Aorta (tissue), 5 donors: ENCODE results near the gene TVP23C. TPM values are rescaled to one million over a fixed set of nuclear protein-coding genes. Genes with fewer than 3 reads are reported as not detected.

Experiments used
- ATAC-seq: fragments of 200-7000 bp; cut with Tn5 transposase; one replicate; pipeline ENCODE4 v1.9.1; 2022; ENCODE audit warnings: moderate library complexity; ENCODE audit not compliant: low FRiP score
- DNase-seq, 2 donors: peaks; one replicate each; pipeline ENCODE4 v3.0.0-alpha.2; 2020
- H3K27ac ChIP-seq, 2 donors: one replicate each; pipeline ENCODE4 v1.5.1; 2013; ENCODE audit warnings: low read length in 2 of 2, mild to moderate bottlenecking in 2 of 2, moderate library complexity in 2 of 2, control low read depth in 1 of 2, inconsistent platforms in 1 of 2, low read depth in 1 of 2
- H3K27me3 ChIP-seq, 2 donors: one replicate each; pipeline ENCODE4 v1.6.1; 2013; ENCODE audit warnings: control low read depth in 1 of 2, low read length in 1 of 2, mild to moderate bottlenecking in 1 of 2, moderate library complexity in 1 of 2; ENCODE audit not compliant: insufficient read depth in 2 of 2, control insufficient read depth in 1 of 2
- H3K36me3 ChIP-seq, 2 donors: one replicate each; pipeline ENCODE4 v1.6.1; 2013; ENCODE audit warnings: control low read depth in 1 of 2, low read length in 1 of 2, mild to moderate bottlenecking in 1 of 2; ENCODE audit not compliant: insufficient read depth in 2 of 2, control insufficient read depth in 1 of 2
- H3K4me1 ChIP-seq, 2 donors: one replicate each; pipeline ENCODE4 v1.6.1; 2013; ENCODE audit warnings: low read length in 2 of 2, control low read depth in 1 of 2, mild to moderate bottlenecking in 1 of 2, moderate library complexity in 1 of 2; ENCODE audit not compliant: insufficient read depth in 2 of 2, control insufficient read depth in 1 of 2
- H3K4me3 ChIP-seq, 2 donors: one replicate each; pipeline ENCODE4 v1.5.1; 2013; ENCODE audit warnings: low read length in 2 of 2, control low read depth in 1 of 2, mild to moderate bottlenecking in 1 of 2
- H3K9me3 ChIP-seq: one replicate; pipeline ENCODE4 v1.6.1; 2013; ENCODE audit warnings: mild to moderate bottlenecking, low read length; ENCODE audit not compliant: control insufficient read depth
- WGBS, 2 donors: extraction: QIAGEN DNeasy Blood & Tissue Kit; methylation state at CpG; one replicate each; pipeline ENCODE4 v1.1.7; 2013; 5-methylcytosine and 5-hydroxymethylcytosine counted together
- intact Hi-C, 2 donors: fragments of 100-400 bp; cut with DNase I; formaldehyde crosslinking; loops; one replicate each; pipeline versions ENCODE4 v1.14.2 to v1.15.0; 2022
- polyA plus RNA-seq, 2 donors: library from polyadenylated mRNA; stranded (reverse); fragments of 200-250 nt; gene quantifications; one replicate each; pipeline ENCODE4 v1.2.3, GENCODE V29; 2013
- total RNA-seq, 2 donors: library from RNA; stranded (reverse); fragmentation: NEBNext Ultra II Directional; extraction: Animal tissue kit (Norgen Biotek cat#: 25700); gene quantifications; one replicate each; pipeline ENCODE4 v1.2.1, GENCODE V29; 2021
- donor health status: healthy with polysubstance abuse.
- donor health status: Bipolar disorder and iron deficiency.
- donor health status: DM: no; HTN: no; CAD: no.
- donor health status: DM: no; HTN: no; CAD: no.
- donor health status: DM: yes; HTN: yes; CAD: no.

Gene TVP23C
- total and polyA plus RNA-seq, 4 donors: 2.4 to 39.4 (median 20.9) TPM

- DNase-seq (no peak), ATAC-seq (no peak)
- H3K36me3 ChIP-seq: peaks cover 0 to 2% of the 10 kb centered on the region in 2 donors
- H3K27ac ChIP-seq: no peak overlapping the region
- H3K27me3 ChIP-seq: no peaks in the 10 kb centered on the region
- H3K4me3 ChIP-seq: no peak overlapping the region
- WGBS, 2 donors: 83 to 87% methylated on average over 4 of the region's 4 CpGs
- peaks cover 0 to 5% of the 10 kb centered on the region in 2 donors for H3K4me1 ChIP-seq
- intact Hi-C loops: no loop called here
- H3K9me3 ChIP-seq: peaks cover 1% of the 10 kb centered on the region
Measured at GRCh38 chr17:15453246-15453645, 110.0 kb downstream of the TVP23C start.

- 26 to 60% methylated on average over 1 of the region's 1 CpG for WGBS, 2 donors
- H3K27ac ChIP-seq: no peak overlapping the region
Measured at GRCh38 chr17:15452746-15453145, 110.5 kb downstream of the TVP23C start.

More at GRCh38 chr17:15452746-15453145, 110.5 kb downstream of the TVP23C start:
- H3K27me3 ChIP-seq: no peaks in the 10 kb centered on the region
- H3K4me3 ChIP-seq: no peak overlapping the region
- H3K36me3 ChIP-seq: peaks cover 0 to 2% of the 10 kb centered on the region in 2 donors
- intact Hi-C loops: no loop called here
- DNase-seq: no peak
- H3K9me3 ChIP-seq: peaks cover 1% of the 10 kb centered on the region
- no peak for ATAC-seq
- peaks cover 0 to 2% of the 10 kb centered on the region in 2 donors for H3K4me1 ChIP-seq

Other genes starting within 250 kb of the TVP23C start
- gene TEKT3, start 221.9 kb downstream of the TVP23C start, total RNA-seq: 1 to 10 TPM; 1.9 to 2.5 TPM
- 1 to 10 TPM in 1 of 2 donors, not detected in 1; 3.0 TPM for gene TEKT3, start 221.9 kb downstream of the TVP23C start, polyA plus RNA-seq
- 10 to 100 TPM; 16.3 to 19.5 TPM for gene CDRT4, start 95.9 kb downstream of the TVP23C start, total RNA-seq
- gene CDRT4, start 95.9 kb downstream of the TVP23C start, polyA plus RNA-seq: 10 to 100 TPM in 1 of 2 donors, 1 to 10 TPM in 1; 2.3 to 16.3 TPM
- 1 to 10 TPM in 1 of 2 donors, under 1 TPM in 1; 0.58 to 1.7 TPM for gene FBXW10B, start 56.2 kb upstream of the TVP23C start, total RNA-seq
- gene FBXW10B, start 56.2 kb upstream of the TVP23C start, polyA plus RNA-seq: 1 to 10 TPM in 1 of 2 donors, under 1 TPM in 1; 0.38 to 1.3 TPM
- gene TRIM16, start 120.8 kb upstream of the TVP23C start, total RNA-seq: 10 to 100 TPM; 12.2 to 20.3 TPM
- gene TRIM16, start 120.8 kb upstream of the TVP23C start, polyA plus RNA-seq: 10 to 100 TPM in 1 of 2 donors, 1 to 10 TPM in 1; 8.1 to 13.8 TPM
- 10 to 100 TPM; 13.5 to 19.9 TPM for gene ZNF286A, start 136.3 kb upstream of the TVP23C start, total RNA-seq
- gene ZNF286A, start 136.3 kb upstream of the TVP23C start, polyA plus RNA-seq: 10 to 100 TPM; 11.8 to 12.8 TPM
- not detected for gene TBC1D26, start 168.8 kb upstream of the TVP23C start, total RNA-seq
- under 1 TPM in 1 of 2 donors, not detected in 1; 0.51 TPM for gene TBC1D26, start 168.8 kb upstream of the TVP23C start, polyA plus RNA-seq